Stimulated activated CD4-positive, alpha-beta T cell treated with anti-CD3 and anti-CD28 coated beads, Interleukin-2, amount 100 ng/mL, for 24 hours (primary cell): Measurements from ENCODE around the gene C1orf56.
A peak's percentile ranks its signal among the peaks of the same experiment; 100 is the strongest.
"Not testable (repeated sequence)": the region's sequence is repeated elsewhere in the genome, so short reads cannot be mapped to it uniquely, and the experiment has no call there.

Experiments used
- DNase-seq, 2 donors: peaks; one replicate each; pipeline ENCODE4 v3.0.0-alpha.2; 2020

C1orf56 gene

DNA sequence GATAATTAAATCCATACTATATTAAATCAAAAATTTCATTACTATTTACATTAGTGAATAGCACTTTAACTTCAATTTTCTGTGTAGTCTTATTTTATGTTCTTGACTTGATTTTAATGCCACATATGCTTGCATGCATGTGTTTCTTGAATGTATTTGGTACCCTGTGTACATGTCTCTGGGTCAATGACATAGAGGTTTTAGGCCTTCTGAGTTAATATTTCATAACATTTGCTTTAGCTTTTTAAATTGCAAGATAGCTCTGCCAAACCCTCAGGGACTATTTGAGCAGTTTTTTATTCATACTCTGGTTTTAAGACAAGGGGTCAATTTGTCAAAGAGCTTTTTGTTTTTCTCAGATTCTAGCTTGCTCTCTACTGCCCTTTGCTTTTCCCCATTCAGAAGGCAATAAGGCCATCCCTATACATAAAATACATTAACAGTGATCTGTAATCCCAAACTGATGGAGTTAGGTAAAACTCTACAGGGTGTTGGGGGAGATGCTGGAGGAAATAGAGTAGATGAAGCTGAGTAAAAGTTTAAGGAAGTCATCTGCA lies 17.6 kb downstream of the C1orf56 start:
- no peak for DNase-seq

- DNase-seq = no peak
Measured at GRCh38 chr1:151067185-151067584, 19.6 kb downstream of the C1orf56 start.

DNA sequence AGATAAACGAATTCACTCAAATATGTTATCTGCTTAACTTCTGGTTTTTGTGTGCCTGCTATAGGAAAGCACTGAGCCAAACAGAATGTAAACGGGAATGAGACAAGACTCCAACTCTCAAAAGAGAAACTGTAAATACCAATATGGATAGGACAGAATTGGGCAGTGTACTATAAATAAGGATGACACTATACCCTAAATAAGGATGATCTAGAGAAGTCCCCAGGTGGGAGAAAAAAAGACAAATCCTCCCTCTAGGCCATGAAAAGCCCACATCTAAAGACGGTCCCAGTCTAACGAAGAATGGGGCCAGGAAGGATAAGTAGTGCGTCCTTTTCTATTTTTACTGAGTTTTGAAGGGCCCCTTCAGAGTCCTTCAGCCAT lies 21.5 kb downstream of the C1orf56 start:
- DNase-seq = no peak

GRCh38 chr1:151070474-151071276 lies 23.1 kb downstream of the C1orf56 start, which contains the start of gene GABPB2:
Gene GABPB2, plus strand, starts transcription at chr1:151070761. Its CDS starts 17,429 bp downstream, at chr1:151088190.
- peak; percentile 91 to 94 for DNase-seq

DNA sequence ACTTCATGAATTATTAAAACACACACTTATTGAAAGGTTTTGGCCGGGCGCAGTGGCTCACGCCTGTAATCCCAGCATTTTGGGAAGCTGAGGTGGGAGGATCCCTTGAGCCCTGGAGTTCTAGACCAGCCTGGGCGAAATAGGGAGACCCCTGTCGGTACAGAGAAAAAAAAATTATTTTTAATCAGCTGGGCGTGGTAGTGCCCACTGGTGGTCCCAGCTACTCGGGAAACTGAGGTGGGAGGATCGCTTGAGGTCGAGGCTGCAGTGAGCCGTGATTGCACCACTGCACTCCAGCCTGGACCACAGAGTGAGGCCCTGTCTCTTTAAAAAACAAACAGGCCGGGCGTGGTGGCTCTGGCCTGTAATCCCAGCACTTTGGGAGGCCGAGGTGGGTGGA lies 24.7 kb downstream of the C1orf56 start:
- DNase-seq = no peak

GRCh38 chr1:151085953-151086559 lies 38.5 kb downstream of the C1orf56 start:
- DNase-seq = no peak

- DNase-seq = not testable (repeated sequence)
Measured at GRCh38 chr1:151097426-151097825, 49.9 kb downstream of the C1orf56 start.

- no peak for DNase-seq
Measured at GRCh38 chr1:151098126-151098525, 50.6 kb downstream of the C1orf56 start.
